OCI-LY3 (cell line): ENCODE results near the gene KLHL15.
"Not testable (repeated sequence)": the region's sequence is repeated elsewhere in the genome, so short reads cannot be mapped to it uniquely, and the experiment has no call there.

Source experiments
- H2AFZ ChIP-seq: fragments of 200-600, 300-600 bp; shearing (Covaris generic); 2 replicates; pipeline ENCODE4 v1.6.0; 2014; ENCODE audit warnings: antibody characterized with exemption, low read depth, low read length
- H3K27ac ChIP-seq: fragments of 200-600, 300-600 bp; sonication (generic); 2 replicates; pipeline ENCODE4 v1.5.1; 2014; ENCODE audit warnings: mild to moderate bottlenecking, low read length, moderate library complexity, mixed read lengths
- H3K27me3 ChIP-seq: fragments of 200-600, 300-600 bp; sonication (generic); 2 replicates; pipeline ENCODE4 v1.6.1; 2014; ENCODE audit warnings: low read depth, low read length, mixed read lengths
- H3K36me3 ChIP-seq: fragments of 200-600, 300-600 bp; sonication (generic); replicated peaks from 2 replicates; pipeline ENCODE3; 2014; ENCODE audit warnings: low read depth, low read length, mixed read lengths
- H3K4me1 ChIP-seq: fragments of 300-600, 200-600 bp; sonication (generic); 2 replicates; pipeline ENCODE4 v1.6.1; 2014; ENCODE audit warnings: low read length, mixed read lengths
- H3K4me2 ChIP-seq: fragments of 200-600, 300-600 bp; sonication (generic); 2 replicates; pipeline ENCODE4 v1.6.1; 2014; ENCODE audit warnings: low read length, mixed read lengths
- H3K4me3 ChIP-seq: fragments of 300-600, 200-600 bp; sonication (generic); 2 replicates; pipeline ENCODE4 v1.5.1; 2014; ENCODE audit warnings: antibody characterized with exemption, mild to moderate bottlenecking, low read length, moderate library complexity
- H3K79me2 ChIP-seq: fragments of 300-600, 200-600 bp; shearing (Covaris generic); 2 replicates; pipeline ENCODE4 v1.6.1; 2014; ENCODE audit warnings: mild to moderate bottlenecking, low read length, mixed read lengths
- H3K9ac ChIP-seq: fragments of 300-600, 200-600 bp; shearing (Covaris generic); 2 replicates; pipeline ENCODE4 v1.6.0; 2014; ENCODE audit warnings: mild to moderate bottlenecking, low read length, moderate library complexity
- H3K9me3 ChIP-seq: fragments of 200-600, 300-600 bp; shearing (Covaris generic); 2 replicates; pipeline ENCODE4 v1.6.1; 2014; ENCODE audit warnings: low read length, mixed read lengths; ENCODE audit not compliant: insufficient read depth
- H4K20me1 ChIP-seq: fragments of 200-600, 300-600 bp; sonication (generic); 2 replicates; pipeline ENCODE4 v1.6.1; 2016; ENCODE audit warnings: low read length, mixed read lengths; ENCODE audit not compliant: insufficient read depth
- CTCF ChIP-seq: fragments of 200-600, 300-600 bp; sonication (generic); IDR thresholded peaks from 2 replicates; pipeline ENCODE4 v1.5.1; 2014; ENCODE audit warnings: antibody characterized with exemption, low read length, low read depth
- EZH2phosphoT487 ChIP-seq: fragments of 200-600 bp; shearing (Covaris generic); IDR thresholded peaks from 2 replicates; pipeline ENCODE4 v1.6.1; 2018; ENCODE audit warnings: antibody characterized with exemption, mixed run types, low read depth

KLHL15 gene

GRCh38 chrX:24054182-24055042 lies 27.4 kb upstream of the KLHL15 start, which contains the start of gene EIF2S3:
Gene EIF2S3 (plus strand): TSS chrX:24054956. CDS start chrX:24054969, 13 bp downstream.
- no peaks in the 10 kb centered on the region for H3K4me1 ChIP-seq
- H3K79me2 ChIP-seq = peaks cover 21% of the 10 kb centered on the region
- H3K9me3 ChIP-seq = no peaks in the 10 kb centered on the region
- TF ChIP-seq CTCF (peak; percentile 69), EZH2phosphoT487 (no peak)
- H4K20me1 ChIP-seq = peaks cover 3% of the 10 kb centered on the region; the same call in 1 of the 2 replicates
- no peak within 1 kb of the TSS; the same call in none of the 2 replicates for H3K27ac ChIP-seq
- H3K27me3 ChIP-seq = peaks cover 14% of the 10 kb centered on the region
- peaks cover 27% of the 10 kb centered on the region for H3K36me3 ChIP-seq
- peak within 1 kb of the TSS; percentile 64; the same call in 1 of the 2 replicates for H2AFZ ChIP-seq
- H3K9ac ChIP-seq = no peak within 1 kb of the TSS
- H3K4me2 ChIP-seq = no peak within 1 kb of the TSS; the same call in none of the 2 replicates
- no peak within 1 kb of the TSS for H3K4me3 ChIP-seq

GRCh38 chrX:24050522-24051318 lies 23.7 kb upstream of the KLHL15 start:
- not testable (repeated sequence) for H3K9me3 ChIP-seq, H4K20me1 ChIP-seq, H3K4me1 ChIP-seq, H3K36me3 ChIP-seq, H3K79me2 ChIP-seq, H3K4me3 ChIP-seq, H3K27ac ChIP-seq, H3K9ac ChIP-seq, H3K4me2 ChIP-seq, H2AFZ ChIP-seq
- H3K27me3 ChIP-seq = peaks cover 14% of the 10 kb centered on the region

GRCh38 chrX:24049643-24050042 lies 22.7 kb upstream of the KLHL15 start:
- H3K27ac ChIP-seq, H3K9me3 ChIP-seq, H2AFZ ChIP-seq: not testable (repeated sequence)

GRCh38 chrX:24046060-24046459 lies 19.1 kb upstream of the KLHL15 start:
- H3K27ac ChIP-seq, H3K27me3 ChIP-seq, H3K4me2 ChIP-seq, H3K4me3 ChIP-seq, H3K9me3 ChIP-seq, H3K9ac ChIP-seq, H4K20me1 ChIP-seq, H3K79me2 ChIP-seq, H2AFZ ChIP-seq, H3K36me3 ChIP-seq, H3K4me1 ChIP-seq: not testable (repeated sequence)

More at GRCh38 chrX:24049643-24050042, 22.7 kb upstream of the KLHL15 start:
- peaks cover 14% of the 10 kb centered on the region for H3K27me3 ChIP-seq
- H3K36me3 ChIP-seq, H3K79me2 ChIP-seq, H3K4me3 ChIP-seq, H3K4me2 ChIP-seq, H3K4me1 ChIP-seq, H3K9ac ChIP-seq, H4K20me1 ChIP-seq: not testable (repeated sequence)

GRCh38 chrX:24037729-24038128 lies 10.7 kb upstream of the KLHL15 start:
- H4K20me1 ChIP-seq = no peaks in the 10 kb centered on the region
- H3K4me1 ChIP-seq = no peaks in the 10 kb centered on the region
- no peaks in the 10 kb centered on the region for H3K36me3 ChIP-seq
- no peak for TF ChIP-seq EZH2phosphoT487
- TF ChIP-seq CTCF = no peak
- no peak overlapping the region for H2AFZ ChIP-seq
- no peak overlapping the region for H3K4me3 ChIP-seq
- no peaks in the 10 kb centered on the region for H3K27me3 ChIP-seq
- H3K79me2 ChIP-seq = no peaks in the 10 kb centered on the region
- H3K4me2 ChIP-seq = no peak overlapping the region
- H3K9ac ChIP-seq = no peak overlapping the region
- no peak overlapping the region for H3K27ac ChIP-seq
- H3K9me3 ChIP-seq = no peaks in the 10 kb centered on the region
